GM13977 (cell line): ENCODE data around the gene NLGN4Y.

Experiments used
- DNase-seq: peaks from one replicate; pipeline ENCODE4 v3.0.0; 2012; ENCODE audit warnings: low spot score
- in situ Hi-C: fragments of 300-500 bp; cut with MboI; formaldehyde crosslinking; loops from one replicate; pipeline ENCODE4 v1.12.0; 2022; ENCODE audit warnings: low sequenced_read_pairs, low pct_unique_long_range_greater_than_20kb, mixed read lengths, inconsistent platforms; ENCODE audit not compliant: unreplicated experiment
- TF ChIP-seq, protein P1 (sequence below): IDR thresholded peaks from 2 replicates; pipeline ENCODE4 v1.5.1; 2012; ENCODE audit warnings: mild to moderate bottlenecking, control low read depth; ENCODE audit not compliant: insufficient read depth; ENCODE audit errors: extremely low read depth, missing control alignments

The NLGN4Y gene

GRCh38 chrY:14694543-14694942 is 170.2 kb downstream of the NLGN4Y start:
- in situ Hi-C loops = no loop called here
- TF ChIP-seq, protein P1, sequence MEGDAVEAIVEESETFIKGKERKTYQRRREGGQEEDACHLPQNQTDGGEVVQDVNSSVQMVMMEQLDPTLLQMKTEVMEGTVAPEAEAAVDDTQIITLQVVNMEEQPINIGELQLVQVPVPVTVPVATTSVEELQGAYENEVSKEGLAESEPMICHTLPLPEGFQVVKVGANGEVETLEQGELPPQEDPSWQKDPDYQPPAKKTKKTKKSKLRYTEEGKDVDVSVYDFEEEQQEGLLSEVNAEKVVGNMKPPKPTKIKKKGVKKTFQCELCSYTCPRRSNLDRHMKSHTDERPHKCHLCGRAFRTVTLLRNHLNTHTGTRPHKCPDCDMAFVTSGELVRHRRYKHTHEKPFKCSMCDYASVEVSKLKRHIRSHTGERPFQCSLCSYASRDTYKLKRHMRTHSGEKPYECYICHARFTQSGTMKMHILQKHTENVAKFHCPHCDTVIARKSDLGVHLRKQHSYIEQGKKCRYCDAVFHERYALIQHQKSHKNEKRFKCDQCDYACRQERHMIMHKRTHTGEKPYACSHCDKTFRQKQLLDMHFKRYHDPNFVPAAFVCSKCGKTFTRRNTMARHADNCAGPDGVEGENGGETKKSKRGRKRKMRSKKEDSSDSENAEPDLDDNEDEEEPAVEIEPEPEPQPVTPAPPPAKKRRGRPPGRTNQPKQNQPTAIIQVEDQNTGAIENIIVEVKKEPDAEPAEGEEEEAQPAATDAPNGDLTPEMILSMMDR = no peak

DNA sequence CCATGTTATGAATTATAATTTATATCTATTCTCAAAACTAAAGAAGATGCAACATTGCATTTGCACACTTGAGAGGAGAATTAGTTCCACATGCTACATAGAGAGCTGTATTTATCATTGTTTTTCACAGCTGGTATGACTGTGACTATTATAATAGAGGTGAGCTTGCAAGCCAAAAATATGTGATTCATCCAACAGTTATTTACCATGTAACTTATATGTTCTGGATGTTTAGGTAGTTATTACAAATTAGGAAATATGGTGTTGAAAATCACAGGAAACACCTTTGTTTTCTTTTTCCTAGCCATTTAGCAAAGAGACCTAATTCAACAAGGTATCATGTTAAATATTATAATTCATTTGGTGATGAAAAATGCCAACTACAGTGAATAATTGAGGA is 183.8 kb downstream of the NLGN4Y start:
- TF ChIP-seq, protein P1 = no peak

More at GRCh38 chrY:14694543-14694942, 170.2 kb downstream of the NLGN4Y start:
- no peak for DNase-seq

DNA sequence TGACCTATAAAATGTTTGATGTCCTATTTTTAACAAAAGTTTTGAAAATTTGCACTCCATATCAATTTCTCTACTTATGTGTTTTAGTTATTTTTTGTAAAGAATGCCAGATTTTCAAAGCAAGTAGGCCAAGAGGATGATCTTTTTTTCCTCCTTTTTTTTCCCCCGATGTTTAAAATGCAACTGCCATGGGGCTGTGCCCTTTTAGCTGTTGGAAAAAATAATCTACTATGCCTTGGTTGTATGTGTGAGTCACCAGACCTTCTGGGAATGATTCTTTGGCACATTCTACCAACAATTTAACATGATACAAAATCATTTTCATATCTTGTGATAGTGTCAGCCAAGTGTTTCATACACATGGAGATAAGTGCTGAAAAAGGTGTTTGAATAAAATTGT is 217.3 kb downstream of the NLGN4Y start:
- in situ Hi-C loops = no loop called here
- TF ChIP-seq, protein P1 = no peak
- DNase-seq = no peak

More for the DNA sequence above, 183.8 kb downstream of the NLGN4Y start:
- no peak for DNase-seq
- in situ Hi-C loops = no loop called here

GRCh38 chrY:14748329-14748728 is 224.0 kb downstream of the NLGN4Y start:
- no peak for DNase-seq
- in situ Hi-C loops = no loop called here
- TF ChIP-seq, protein P1 = no peak

DNA sequence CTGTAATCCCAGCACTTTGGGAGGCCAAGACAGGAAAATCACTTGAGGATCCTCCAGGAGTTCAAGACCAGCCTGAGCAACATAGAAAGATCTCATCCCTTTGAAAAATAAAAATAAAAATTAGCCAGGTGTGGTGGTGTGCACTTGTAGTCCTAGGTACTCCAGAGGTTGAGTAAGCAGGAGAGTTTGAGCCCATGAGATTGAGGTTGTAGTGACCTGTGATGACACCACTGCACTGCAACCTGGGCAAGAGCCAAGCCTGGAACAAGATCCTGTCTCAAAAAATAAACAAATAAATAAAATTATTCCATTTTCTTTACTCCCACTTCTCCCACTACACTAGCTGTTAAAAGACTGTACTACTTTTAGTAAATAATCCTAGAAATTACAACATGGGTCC is 231.2 kb downstream of the NLGN4Y start:
- TF ChIP-seq, protein P1 = no peak
- no peak for DNase-seq
- in situ Hi-C loops = no loop called here

GRCh38 chrY:14762903-14763302 is 238.6 kb downstream of the NLGN4Y start:
- TF ChIP-seq, protein P1 = no peak
- in situ Hi-C loops = no loop called here
- DNase-seq = no peak

DNA sequence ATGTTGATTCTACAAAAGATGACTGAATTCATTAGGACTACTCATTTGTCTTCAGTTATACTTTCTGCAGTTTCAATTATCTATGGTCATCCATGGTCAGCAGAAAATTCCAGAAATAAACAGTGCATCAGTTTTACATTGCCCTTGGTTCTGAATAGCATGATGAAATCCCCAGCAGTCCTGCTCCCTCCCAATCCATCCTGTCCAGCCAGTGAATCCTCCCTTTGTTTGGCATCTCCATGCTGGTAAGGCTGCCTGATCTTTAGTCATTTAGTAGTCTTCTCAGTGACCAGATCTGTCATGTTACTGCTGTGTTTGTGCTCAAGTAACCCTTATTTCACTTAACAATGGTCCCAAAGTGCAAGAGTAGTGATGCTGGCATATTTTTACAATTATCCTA is 239.3 kb downstream of the NLGN4Y start:
- in situ Hi-C loops = no loop called here
- TF ChIP-seq, protein P1 = no peak

More for the DNA sequence above, 239.3 kb downstream of the NLGN4Y start:
- DNase-seq = no peak
